Nephron progenitor cell (in vitro differentiated cells): Measurements from ENCODE around the gene DPP6.

Experiments used
- DNase-seq: peaks from one replicate; pipeline ENCODE4 v3.0.0; 2021
- H3K27ac Mint-ChIP-seq: 2 replicates; pipeline ENCODE4 v1.8.0; 2021; ENCODE audit warnings: mild to moderate bottlenecking, moderate library complexity, mixed read lengths
- H3K27me3 Mint-ChIP-seq: 2 replicates; pipeline ENCODE4 v1.8.0; 2021; ENCODE audit warnings: mild to moderate bottlenecking, low read depth, mixed read lengths; ENCODE audit not compliant: poor library complexity
- H3K36me3 Mint-ChIP-seq: 2 replicates; pipeline ENCODE4 v1.8.0; 2021; ENCODE audit warnings: low read depth, mixed read lengths
- H3K4me1 Mint-ChIP-seq: 2 replicates; pipeline ENCODE4 v1.8.0; 2021; ENCODE audit warnings: mixed read lengths
- H3K4me3 Mint-ChIP-seq: 2 replicates; pipeline ENCODE4 v1.8.0; 2021; ENCODE audit warnings: mild to moderate bottlenecking, moderate library complexity, mixed read lengths
- H3K9me3 Mint-ChIP-seq: 2 replicates; pipeline ENCODE4 v1.8.0; 2021; ENCODE audit warnings: mild to moderate bottlenecking, moderate library complexity, mixed read lengths
- CTCF ChIP-seq: fragments of 200-600 bp; sonication (generic); IDR thresholded peaks from 2 replicates; pipeline ENCODE4 v1.5.0; 2021; ENCODE audit warnings: antibody characterized with exemption

DPP6 gene

GRCh38 chr7:154564676-154565075, 512.5 kb downstream of the DPP6 start:
- no peak for TF ChIP-seq CTCF
- H3K27ac Mint-ChIP-seq: no peak overlapping the region
- no peaks in the 10 kb centered on the region for H3K4me1 Mint-ChIP-seq
- DNase-seq: no peak
- H3K4me3 Mint-ChIP-seq: no peak overlapping the region
- no peaks in the 10 kb centered on the region for H3K36me3 Mint-ChIP-seq
- H3K9me3 Mint-ChIP-seq: no peaks in the 10 kb centered on the region
- H3K27me3 Mint-ChIP-seq: peaks cover 6% of the 10 kb centered on the region

- peak; percentile 22 for TF ChIP-seq CTCF
- H3K36me3 Mint-ChIP-seq: no peaks in the 10 kb centered on the region
- no peaks in the 10 kb centered on the region for H3K4me1 Mint-ChIP-seq
- no peak overlapping the region for H3K4me3 Mint-ChIP-seq
- no peak overlapping the region for H3K27ac Mint-ChIP-seq
- DNase-seq: no peak
- H3K9me3 Mint-ChIP-seq: no peaks in the 10 kb centered on the region
- peaks cover 4% of the 10 kb centered on the region for H3K27me3 Mint-ChIP-seq
Observed at GRCh38 chr7:154566877-154567276, 514.7 kb downstream of the DPP6 start.

GRCh38 chr7:154568346-154568745, 516.1 kb downstream of the DPP6 start:
- peaks cover 2% of the 10 kb centered on the region for H3K27me3 Mint-ChIP-seq
- TF ChIP-seq CTCF: no peak
- no peaks in the 10 kb centered on the region for H3K4me1 Mint-ChIP-seq
- no peak for DNase-seq
- H3K36me3 Mint-ChIP-seq: no peaks in the 10 kb centered on the region
- no peak overlapping the region for H3K4me3 Mint-ChIP-seq
- no peaks in the 10 kb centered on the region for H3K9me3 Mint-ChIP-seq
- H3K27ac Mint-ChIP-seq: no peak overlapping the region

GRCh38 chr7:154569916-154570315, 517.7 kb downstream of the DPP6 start:
- no peaks in the 10 kb centered on the region for H3K36me3 Mint-ChIP-seq
- TF ChIP-seq CTCF: no peak
- DNase-seq: no peak

GRCh38 chr7:154571772-154572171, 519.6 kb downstream of the DPP6 start:
- H3K27ac Mint-ChIP-seq: no peak overlapping the region
- no peak overlapping the region for H3K4me3 Mint-ChIP-seq
- TF ChIP-seq CTCF: no peak
- no peaks in the 10 kb centered on the region for H3K4me1 Mint-ChIP-seq
- no peaks in the 10 kb centered on the region for H3K36me3 Mint-ChIP-seq
- H3K9me3 Mint-ChIP-seq: peaks cover 4% of the 10 kb centered on the region
- H3K27me3 Mint-ChIP-seq: peaks cover 4% of the 10 kb centered on the region
- no peak for DNase-seq

More at GRCh38 chr7:154569916-154570315, 517.7 kb downstream of the DPP6 start:
- Mint-ChIP-seq H3K9me3 (no peaks in the 10 kb centered on the region), H3K4me1 (no peaks in the 10 kb centered on the region), H3K27me3 (no peaks in the 10 kb centered on the region), H3K27ac (no peak overlapping the region), H3K4me3 (no peak overlapping the region)

GRCh38 chr7:154574235-154574634, 522.0 kb downstream of the DPP6 start:
- Mint-ChIP-seq H3K4me1 (no peaks in the 10 kb centered on the region), H3K27me3 (peaks cover 7% of the 10 kb centered on the region), H3K9me3 (peaks cover 4% of the 10 kb centered on the region), H3K4me3 (no peak overlapping the region), H3K36me3 (no peaks in the 10 kb centered on the region), H3K27ac (no peak overlapping the region)
- no peak for TF ChIP-seq CTCF
- DNase-seq: no peak
